Activated naive CD8-positive, alpha-beta T cell (primary cell): ENCODE data around the gene LMAN2L.

Source experiments
- H3K27ac Mint-ChIP-seq: one replicate; pipeline ENCODE4 v1.8.0; 2021; ENCODE audit warnings: mixed read lengths
- H3K27me3 Mint-ChIP-seq: one replicate; pipeline ENCODE4 v1.8.0; 2021; ENCODE audit warnings: mixed read lengths
- H3K36me3 Mint-ChIP-seq: one replicate; pipeline ENCODE4 v1.8.0; 2021; ENCODE audit warnings: mixed read lengths
- H3K4me1 Mint-ChIP-seq: one replicate; pipeline ENCODE4 v1.8.0; 2021; ENCODE audit warnings: low read depth, mixed read lengths
- H3K4me3 Mint-ChIP-seq: one replicate; pipeline ENCODE4 v1.8.0; 2021; ENCODE audit warnings: mild to moderate bottlenecking, mixed read lengths
- H3K9me3 Mint-ChIP-seq: one replicate; pipeline ENCODE4 v1.8.0; 2021; ENCODE audit warnings: low read depth, mixed read lengths

Gene LMAN2L

DNA sequence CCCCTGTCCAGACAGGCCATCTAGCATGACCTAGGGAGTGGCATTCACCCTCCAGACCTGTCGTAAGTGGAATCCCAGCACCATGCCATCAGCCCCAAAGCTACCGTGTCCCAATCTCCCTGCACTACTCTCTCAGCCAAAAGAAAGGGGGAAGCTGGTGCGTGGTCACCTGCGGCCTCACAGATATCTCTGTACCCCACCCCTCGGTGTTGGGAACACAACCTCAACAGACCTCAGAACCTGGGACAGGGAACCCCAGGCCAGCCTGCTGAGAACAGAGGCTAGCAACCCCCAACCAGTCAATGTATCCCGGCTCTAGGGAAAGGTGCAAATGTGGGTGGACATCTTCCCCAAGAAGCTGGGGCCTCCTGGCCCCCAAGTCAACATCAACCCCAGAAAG lies 38.2 kb downstream of the LMAN2L start:
- Mint-ChIP-seq H3K9me3 (no peaks in the 10 kb centered on the region), H3K27ac (no peak overlapping the region), H3K4me3 (no peak overlapping the region), H3K27me3 (no peaks in the 10 kb centered on the region), H3K36me3 (no peaks in the 10 kb centered on the region), H3K4me1 (no peaks in the 10 kb centered on the region)

DNA sequence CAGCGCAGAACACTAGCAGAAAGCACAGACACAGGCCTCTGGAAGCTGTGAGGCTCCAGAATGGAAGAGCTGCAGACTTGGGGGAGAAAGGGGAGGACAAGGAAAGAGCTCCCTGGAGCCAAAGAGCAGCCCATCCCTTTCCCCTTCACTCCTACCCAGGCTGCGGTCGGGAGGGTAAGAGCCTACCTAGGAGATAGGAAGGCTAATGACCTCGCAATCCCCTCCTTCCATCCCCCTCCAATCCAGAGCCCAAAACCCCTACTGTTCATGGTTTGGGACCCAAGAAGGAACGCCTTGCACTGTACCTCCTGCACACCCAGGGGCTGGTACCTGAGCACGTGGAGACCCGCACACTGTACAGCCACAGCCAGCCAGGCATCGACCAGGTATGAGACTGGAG lies 39.8 kb downstream of the LMAN2L start:
- Mint-ChIP-seq H3K4me3 (no peak overlapping the region), H3K9me3 (no peaks in the 10 kb centered on the region), H3K4me1 (no peaks in the 10 kb centered on the region), H3K36me3 (no peaks in the 10 kb centered on the region), H3K27me3 (no peaks in the 10 kb centered on the region), H3K27ac (no peak overlapping the region)

DNA sequence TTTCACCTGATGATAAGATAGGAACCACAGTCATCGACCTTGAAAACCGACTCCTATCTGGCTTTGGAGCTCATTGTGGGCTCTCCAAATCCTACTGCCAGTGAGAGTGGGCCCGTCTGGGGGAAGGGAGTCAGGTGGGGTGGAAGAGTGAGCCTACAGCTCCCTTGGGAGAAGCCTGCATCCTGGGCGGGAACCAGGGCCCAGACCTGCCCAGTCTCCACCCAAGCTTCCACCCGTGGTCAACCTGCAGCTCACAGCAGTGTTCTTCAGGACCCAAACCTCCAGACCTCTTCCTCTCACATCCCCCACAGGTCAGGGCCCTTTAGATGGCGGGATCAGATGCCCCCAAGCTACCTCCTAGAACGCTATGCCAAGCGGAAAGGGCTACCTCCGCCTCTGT lies 40.2 kb downstream of the LMAN2L start:
- H3K9me3 Mint-ChIP-seq, result no peaks in the 10 kb centered on the region
- no peak overlapping the region for H3K4me3 Mint-ChIP-seq
- no peak overlapping the region for H3K27ac Mint-ChIP-seq
- no peaks in the 10 kb centered on the region for H3K27me3 Mint-ChIP-seq
- no peaks in the 10 kb centered on the region for H3K4me1 Mint-ChIP-seq
- H3K36me3 Mint-ChIP-seq, result no peaks in the 10 kb centered on the region

DNA sequence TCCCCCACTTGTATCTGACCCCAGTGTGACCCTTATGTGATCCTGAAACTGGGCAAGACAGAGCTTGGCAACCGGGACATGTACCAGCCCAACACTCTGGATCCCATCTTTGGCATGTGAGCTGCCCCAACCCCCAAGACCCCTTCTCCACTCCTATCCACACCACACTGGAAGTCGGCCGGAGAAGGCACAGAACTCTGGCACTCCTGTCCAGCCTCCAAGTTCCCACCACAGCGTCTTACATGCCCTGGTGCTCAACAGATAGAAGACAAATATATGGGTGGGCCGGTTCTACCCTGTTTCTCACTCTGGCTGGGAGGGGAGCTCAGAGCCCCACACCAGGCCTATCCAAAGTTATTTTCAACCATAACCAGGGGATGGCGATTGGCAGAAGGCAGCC lies 40.8 kb downstream of the LMAN2L start:
- no peaks in the 10 kb centered on the region for H3K9me3 Mint-ChIP-seq
- H3K27ac Mint-ChIP-seq, result no peak overlapping the region
- no peak overlapping the region for H3K4me3 Mint-ChIP-seq
- H3K4me1 Mint-ChIP-seq, result no peaks in the 10 kb centered on the region
- no peaks in the 10 kb centered on the region for H3K27me3 Mint-ChIP-seq
- no peaks in the 10 kb centered on the region for H3K36me3 Mint-ChIP-seq

DNA sequence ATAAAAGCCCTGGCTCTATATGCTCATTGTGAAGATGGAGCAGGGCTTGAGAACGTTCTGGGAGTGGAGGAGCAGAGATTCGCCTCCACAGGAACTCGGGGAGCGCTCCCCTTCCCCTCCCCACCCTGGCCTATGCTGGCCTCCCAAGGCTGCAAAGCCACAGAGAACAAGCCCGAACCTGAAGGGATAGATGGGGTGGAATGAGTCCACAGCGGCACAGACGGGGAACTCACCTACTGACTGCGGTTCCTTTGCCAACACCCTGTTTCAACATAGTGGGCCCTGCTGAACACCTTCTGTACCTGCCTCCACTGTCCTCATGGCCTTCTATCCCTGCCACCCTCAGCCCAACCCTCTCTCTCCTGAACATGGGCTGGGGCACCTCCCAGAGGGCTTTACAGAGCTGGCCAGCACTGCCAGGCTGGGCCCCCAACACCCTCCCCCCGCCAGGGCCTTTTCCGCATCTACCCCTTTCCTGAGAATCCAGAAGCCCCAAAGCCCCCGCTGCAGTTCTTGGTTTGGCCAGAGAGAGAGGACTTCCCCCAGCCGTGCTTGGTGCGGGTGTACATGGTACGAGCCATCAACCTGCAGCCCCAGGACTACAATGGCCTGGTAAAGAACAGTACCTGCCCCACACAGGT lies 41.5 kb downstream of the LMAN2L start:
- Mint-ChIP-seq H3K9me3 (no peaks in the 10 kb centered on the region), H3K4me1 (no peaks in the 10 kb centered on the region), H3K27ac (no peak overlapping the region), H3K4me3 (no peak overlapping the region), H3K36me3 (no peaks in the 10 kb centered on the region), H3K27me3 (no peaks in the 10 kb centered on the region)

DNA sequence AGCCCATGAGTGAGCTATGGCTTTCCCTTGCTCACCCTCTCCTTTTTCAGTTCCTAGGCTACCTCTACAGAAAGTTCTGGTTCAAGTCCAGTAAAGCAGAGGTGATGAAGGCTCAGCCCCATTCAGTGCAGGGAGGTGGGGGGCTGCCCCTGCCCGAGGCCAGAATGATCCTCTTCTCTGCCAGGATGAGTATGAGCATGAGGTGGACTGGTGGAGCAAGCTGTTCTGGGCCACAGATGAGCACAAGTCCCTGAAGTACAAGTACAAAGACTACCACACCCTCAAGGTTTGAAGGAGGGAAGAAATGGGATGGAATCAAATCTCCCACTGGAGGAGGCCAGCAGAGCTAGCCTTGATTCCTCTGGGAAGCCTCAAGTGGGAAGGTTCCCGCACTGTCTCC lies 42.4 kb downstream of the LMAN2L start:
- Mint-ChIP-seq H3K27ac (no peak overlapping the region), H3K27me3 (no peaks in the 10 kb centered on the region), H3K4me3 (no peak overlapping the region), H3K4me1 (no peaks in the 10 kb centered on the region), H3K9me3 (no peaks in the 10 kb centered on the region), H3K36me3 (no peaks in the 10 kb centered on the region)

DNA sequence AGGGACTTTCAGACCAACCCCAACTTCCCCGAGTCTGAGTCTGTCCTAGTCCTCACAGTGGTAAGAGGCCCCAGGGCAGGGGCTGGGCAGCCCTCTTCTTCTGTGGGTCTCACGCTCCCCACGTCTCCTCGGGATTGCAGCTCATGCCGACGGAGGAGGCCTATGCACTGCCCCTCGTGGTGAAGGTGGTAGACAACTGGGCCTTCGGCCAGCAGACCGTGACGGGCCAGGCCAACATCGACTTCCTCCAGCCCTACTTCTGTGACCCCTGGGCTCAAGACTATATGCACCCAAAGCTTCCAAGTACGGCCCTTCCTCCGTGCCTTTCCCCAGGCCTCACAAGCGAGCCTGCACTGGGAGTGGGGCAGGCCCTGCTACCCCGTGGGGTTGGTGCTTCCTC lies 44.3 kb downstream of the LMAN2L start:
- Mint-ChIP-seq H3K27me3 (no peaks in the 10 kb centered on the region), H3K36me3 (no peaks in the 10 kb centered on the region), H3K4me3 (no peak overlapping the region), H3K9me3 (no peaks in the 10 kb centered on the region), H3K4me1 (no peaks in the 10 kb centered on the region), H3K27ac (no peak overlapping the region)

DNA sequence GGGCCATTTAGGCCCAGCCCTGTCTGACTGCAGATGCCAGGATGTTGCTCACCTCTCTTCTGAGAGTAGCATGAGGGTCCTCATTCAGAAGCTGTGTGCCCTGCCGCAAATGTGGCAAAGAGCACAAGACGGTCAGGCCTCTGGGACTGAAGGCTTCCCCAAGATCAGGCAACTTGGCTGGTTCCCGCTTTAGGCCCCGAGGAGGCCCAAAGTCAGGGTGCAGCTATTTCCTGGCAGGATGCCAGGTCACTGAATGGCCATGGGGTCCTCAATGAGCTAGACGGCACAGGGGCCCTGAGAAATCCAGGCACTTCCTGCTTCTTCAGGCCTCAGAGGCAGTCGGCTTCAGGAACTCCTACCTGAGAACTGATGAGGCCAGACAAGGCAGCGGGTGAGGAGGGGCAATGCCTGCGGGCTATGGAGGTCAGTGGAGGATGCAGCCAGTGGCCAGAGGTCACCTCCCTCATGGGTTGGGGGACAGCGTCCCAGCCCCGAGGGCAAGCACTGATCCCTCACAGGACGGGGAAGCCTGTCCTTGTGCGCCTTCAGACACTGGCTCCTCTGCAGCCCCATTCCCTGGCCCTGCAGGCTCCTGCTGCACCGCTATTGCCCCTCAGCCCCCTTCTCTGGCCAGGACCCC lies 44.9 kb downstream of the LMAN2L start:
- no peaks in the 10 kb centered on the region for H3K4me1 Mint-ChIP-seq

DNA sequence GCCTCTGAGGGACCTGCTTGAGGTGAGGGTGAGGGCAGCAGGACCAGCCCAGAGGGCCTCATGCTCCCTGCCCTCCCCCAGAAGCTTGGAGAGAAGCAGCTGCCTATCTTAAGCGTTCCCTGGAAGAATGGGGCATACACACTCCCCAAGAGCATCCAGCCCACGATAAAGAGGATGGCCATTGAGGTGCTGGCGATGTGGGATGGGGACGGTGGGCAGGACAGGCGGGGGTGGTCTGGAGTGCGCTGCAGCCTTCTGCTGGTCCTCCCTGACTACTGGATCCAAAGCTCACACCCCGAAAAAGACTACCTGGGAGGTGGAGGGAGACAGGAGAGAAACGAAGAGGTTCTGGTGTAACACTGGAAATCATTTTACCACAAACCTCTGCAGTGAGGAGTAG lies 45.6 kb downstream of the LMAN2L start:
- Mint-ChIP-seq H3K36me3 (no peaks in the 10 kb centered on the region), H3K4me1 (no peaks in the 10 kb centered on the region), H3K9me3 (no peaks in the 10 kb centered on the region)

More for the DNA sequence above, 44.9 kb downstream of the LMAN2L start:
- Mint-ChIP-seq H3K27ac (no peak overlapping the region), H3K36me3 (no peaks in the 10 kb centered on the region), H3K9me3 (no peaks in the 10 kb centered on the region), H3K27me3 (no peaks in the 10 kb centered on the region), H3K4me3 (no peak overlapping the region)

DNA sequence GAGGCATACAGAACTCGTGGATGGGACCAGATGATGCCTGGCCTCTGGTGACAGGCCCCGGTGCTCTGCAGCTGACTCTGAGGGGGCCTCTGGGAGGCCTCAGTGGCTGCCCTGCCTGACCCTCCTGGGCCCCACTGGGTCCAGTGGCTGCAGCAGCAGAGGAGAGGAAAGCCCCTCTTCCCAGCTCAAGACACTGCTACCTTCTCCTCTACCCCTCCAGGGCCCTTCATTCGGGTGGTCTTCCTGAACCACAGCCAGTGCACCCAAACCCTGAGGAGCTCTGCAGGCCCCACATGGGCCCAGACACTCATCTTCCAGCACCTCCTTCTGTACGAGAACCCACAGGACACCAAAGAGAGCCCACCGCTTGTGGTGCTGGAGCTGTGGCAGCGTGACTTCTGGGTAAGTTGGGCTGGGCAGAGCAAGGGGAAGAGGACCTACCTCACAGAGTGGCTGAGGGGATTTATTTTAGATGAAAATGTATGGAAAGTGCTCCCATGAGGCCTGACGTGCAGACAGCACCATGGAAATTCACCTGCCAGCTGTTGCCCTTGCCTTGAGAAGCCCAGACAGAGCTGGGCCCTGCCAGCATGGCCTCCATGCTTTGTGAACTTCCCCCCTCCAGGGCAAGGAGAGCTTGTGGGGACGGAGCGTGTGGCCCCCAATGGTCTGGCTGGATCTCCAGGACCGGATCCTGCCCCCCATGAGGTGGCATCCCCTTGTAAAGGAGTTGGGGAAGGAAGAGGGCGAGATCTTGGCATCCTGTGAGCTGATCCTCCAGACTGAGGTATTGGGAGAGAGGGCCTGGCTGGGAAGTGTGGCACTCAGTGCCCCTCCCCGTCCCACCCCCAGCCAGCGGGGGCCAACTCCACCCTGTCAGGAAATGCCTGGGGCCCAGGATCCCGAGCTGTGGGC lies 46.3 kb downstream of the LMAN2L start:
- Mint-ChIP-seq H3K4me1 (no peaks in the 10 kb centered on the region), H3K36me3 (no peaks in the 10 kb centered on the region), H3K9me3 (no peaks in the 10 kb centered on the region), H3K27ac (no peak overlapping the region), H3K27me3 (no peaks in the 10 kb centered on the region), H3K4me3 (no peak overlapping the region)

More for the DNA sequence above, 45.6 kb downstream of the LMAN2L start:
- no peak overlapping the region for H3K4me3 Mint-ChIP-seq
- H3K27me3 Mint-ChIP-seq, result no peaks in the 10 kb centered on the region
- H3K27ac Mint-ChIP-seq, result no peak overlapping the region

DNA sequence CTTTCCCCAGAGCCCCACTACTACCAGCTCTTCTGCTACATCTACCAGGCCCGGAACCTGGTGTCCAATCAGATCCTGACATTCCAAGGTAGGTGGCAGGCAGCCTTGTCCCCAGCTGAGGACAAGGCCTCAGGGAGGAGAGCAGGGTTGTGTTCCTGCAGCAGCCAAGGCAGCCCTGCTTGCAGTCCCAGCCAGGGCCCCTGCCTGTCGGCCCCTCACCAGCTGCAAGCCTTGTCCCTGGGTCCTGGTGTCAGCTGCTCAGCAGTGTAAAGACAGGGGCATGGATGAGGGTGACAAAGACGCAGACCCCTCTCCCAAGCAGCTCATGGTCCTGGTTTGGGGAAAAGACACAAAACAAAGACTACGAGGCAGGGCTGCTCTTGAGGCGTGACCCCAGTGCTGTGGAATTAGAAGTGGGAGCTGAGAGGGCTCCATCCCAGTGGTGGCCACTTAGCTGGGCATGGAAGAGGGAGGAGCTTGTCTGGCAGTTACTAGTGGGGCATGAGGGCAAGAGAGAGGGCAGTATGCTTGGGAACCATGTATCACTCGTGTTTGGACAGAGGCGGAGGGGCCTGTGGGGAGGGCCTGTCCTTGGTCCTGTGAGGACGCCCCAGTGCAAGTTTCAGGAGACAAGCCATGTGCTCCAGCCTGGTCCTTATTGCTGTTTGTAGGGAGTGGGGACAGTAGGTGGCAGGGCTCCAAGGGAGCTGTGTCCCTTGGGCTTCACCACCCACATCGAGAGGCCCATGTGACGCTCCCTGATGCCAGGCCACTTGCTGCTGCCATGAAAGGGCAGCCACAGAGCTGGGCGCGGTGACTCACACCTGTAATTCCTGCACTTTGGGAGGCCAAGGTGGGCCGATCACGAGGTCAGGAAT lies 47.5 kb downstream of the LMAN2L start:
- no peaks in the 10 kb centered on the region for H3K9me3 Mint-ChIP-seq
- H3K27me3 Mint-ChIP-seq, result no peaks in the 10 kb centered on the region
- H3K4me3 Mint-ChIP-seq, result no peak overlapping the region
- no peaks in the 10 kb centered on the region for H3K4me1 Mint-ChIP-seq
- no peak overlapping the region for H3K27ac Mint-ChIP-seq
- H3K36me3 Mint-ChIP-seq, result no peaks in the 10 kb centered on the region

DNA sequence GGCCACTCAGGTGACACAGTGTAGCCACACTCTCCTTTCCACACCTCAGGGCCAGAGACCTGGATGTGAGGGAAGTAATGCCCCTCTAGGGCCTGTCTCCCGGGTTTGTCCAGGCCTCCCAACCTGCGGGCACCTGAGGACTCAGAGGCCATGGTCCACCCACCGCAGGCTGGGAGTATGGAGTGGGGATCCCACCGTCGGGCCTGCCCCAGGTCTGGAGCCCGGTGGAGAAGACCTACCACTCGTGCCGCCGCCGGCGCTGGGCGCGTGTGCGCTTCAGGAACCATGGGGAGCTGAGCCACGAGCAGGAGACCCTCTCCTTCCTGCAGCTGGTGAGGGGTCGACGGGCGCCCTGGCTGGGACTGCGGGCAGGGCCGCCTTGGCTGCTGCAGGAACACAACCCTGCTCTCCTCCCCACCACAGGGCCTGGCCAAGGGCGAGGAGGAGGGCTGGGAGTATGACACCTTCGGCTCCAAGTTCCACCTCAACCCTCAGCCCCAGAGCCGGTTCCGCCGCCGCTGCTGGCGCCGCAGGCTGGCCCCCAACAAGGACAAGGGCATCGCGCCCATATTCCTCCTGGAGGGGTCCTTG lies 48.7 kb downstream of the LMAN2L start:
- H3K4me3 Mint-ChIP-seq, result no peak overlapping the region
- no peaks in the 10 kb centered on the region for H3K4me1 Mint-ChIP-seq
- H3K36me3 Mint-ChIP-seq, result no peaks in the 10 kb centered on the region
- no peaks in the 10 kb centered on the region for H3K27me3 Mint-ChIP-seq
- H3K27ac Mint-ChIP-seq, result no peak overlapping the region
- no peaks in the 10 kb centered on the region for H3K9me3 Mint-ChIP-seq

DNA sequence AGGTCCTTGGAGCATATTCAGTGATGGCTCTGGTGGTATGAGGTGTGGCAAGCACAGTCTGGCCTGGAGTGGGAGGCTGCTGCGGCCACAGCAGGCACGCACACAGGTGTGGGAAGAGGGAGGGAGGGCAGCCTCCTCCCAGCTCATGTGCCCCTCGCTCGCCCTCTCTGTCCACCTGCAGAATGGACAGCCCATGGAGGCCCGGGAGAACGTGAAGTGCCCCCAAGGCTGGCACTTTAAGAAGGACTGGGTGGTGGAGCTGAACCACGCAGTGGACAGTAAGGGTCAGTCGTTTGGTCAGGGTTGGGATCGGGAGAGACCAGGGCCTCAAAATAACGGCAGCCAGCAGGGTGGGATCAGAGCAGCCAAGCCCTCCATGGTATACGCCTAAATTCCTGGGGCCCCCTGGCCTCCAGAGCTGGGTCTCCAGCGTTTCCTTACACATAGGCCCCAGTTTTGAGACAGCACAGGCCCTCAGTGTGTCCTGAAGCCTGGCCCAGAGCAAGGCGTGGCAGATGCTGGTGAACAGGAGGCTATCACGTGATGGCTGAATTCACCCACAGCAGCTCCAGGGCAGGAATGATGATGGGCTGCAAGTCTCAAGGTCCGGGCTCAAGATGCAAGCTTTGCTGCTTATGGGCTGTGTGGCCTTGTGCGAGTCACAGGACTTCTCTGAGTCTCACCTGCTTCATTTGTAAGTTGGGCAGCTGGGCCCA lies 49.4 kb downstream of the LMAN2L start:
- H3K27me3 Mint-ChIP-seq, result no peaks in the 10 kb centered on the region
- no peaks in the 10 kb centered on the region for H3K4me1 Mint-ChIP-seq
- no peaks in the 10 kb centered on the region for H3K9me3 Mint-ChIP-seq
- no peak overlapping the region for H3K4me3 Mint-ChIP-seq
- H3K36me3 Mint-ChIP-seq, result no peaks in the 10 kb centered on the region
- H3K27ac Mint-ChIP-seq, result no peak overlapping the region

DNA sequence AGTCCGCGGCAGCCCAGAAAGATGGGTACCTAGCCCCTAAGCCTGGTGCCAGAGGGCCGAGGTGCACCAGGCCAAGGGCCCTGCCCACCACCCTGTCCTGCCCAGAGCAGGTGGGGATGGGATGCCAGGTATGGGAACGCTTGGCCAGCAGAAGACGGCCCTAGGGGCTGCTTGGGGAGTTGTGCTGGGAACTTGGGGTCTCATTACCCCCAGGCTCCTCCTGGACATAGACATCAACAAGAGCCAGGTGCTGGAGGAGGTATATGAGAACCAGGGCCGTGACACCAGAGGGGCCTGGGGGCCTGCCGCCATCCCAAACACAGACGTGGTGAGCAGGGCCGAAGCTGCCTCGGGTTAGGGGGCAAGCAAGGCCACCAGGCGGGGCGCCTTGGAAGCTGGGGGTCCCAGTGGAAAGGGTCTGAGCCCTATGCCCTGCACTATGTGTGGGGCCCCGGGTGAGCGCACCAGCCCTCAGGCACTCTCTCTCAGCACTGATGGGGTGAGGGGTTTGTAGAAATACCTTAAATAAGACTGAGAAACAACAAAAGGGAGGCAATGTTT lies 50.4 kb downstream of the LMAN2L start:
- H3K27ac Mint-ChIP-seq, result no peak overlapping the region
- H3K4me3 Mint-ChIP-seq, result no peak overlapping the region
- H3K4me1 Mint-ChIP-seq, result no peaks in the 10 kb centered on the region
- no peaks in the 10 kb centered on the region for H3K27me3 Mint-ChIP-seq
- H3K36me3 Mint-ChIP-seq, result no peaks in the 10 kb centered on the region
- H3K9me3 Mint-ChIP-seq, result no peaks in the 10 kb centered on the region
